H1 (cell line): ENCODE results near the gene PRR29. TPM values are rescaled to one million over a fixed set of nuclear protein-coding genes. Genes with fewer than 3 reads are reported as not detected.

ENCODE experiments used
- CTCF ChIA-PET: fragments of 300-600 bp; sonication (Branson Sonifier 250); formaldehyde crosslinking; loops from one replicate; lab custom pipeline; 2021; ENCODE audit not compliant: partially characterized antibody; lab: Charles Lee
- POLR2A ChIA-PET: fragments of 300-600 bp; sonication (Branson Sonifier 250); formaldehyde crosslinking; loops from one replicate; lab custom pipeline; 2021; ENCODE audit warnings: inconsistent platforms; ENCODE audit not compliant: partially characterized antibody; lab: Charles Lee
- DNase-seq, 2 experiments: peaks; one replicate each; pipeline versions ENCODE4 v3.0.0 to v3.0.0-alpha.2; 2010 to 2022; ENCODE audit warnings: low spot score in 2 of 2, low read depth in 1 of 2, mixed read lengths in 1 of 2
- FAIRE-seq: peaks from 2 replicates; lab custom pipeline; 2011; peaks lifted over from hg19 to GRCh38; lab: Jason Lieb, UNC
- H2AFZ ChIP-seq: 2 replicates; pipeline ENCODE4 v1.8.1; 2012; ENCODE audit warnings: low read length, inconsistent platforms
- H2AK5ac ChIP-seq: 2 replicates; pipeline ENCODE4 v1.6.1; 2013; ENCODE audit warnings: low read depth, low read length
- H2BK120ac ChIP-seq: replicated peaks from 2 replicates; pipeline ENCODE3; 2013; ENCODE audit warnings: low read depth, low read length, inconsistent platforms
- H2BK12ac ChIP-seq: 2 replicates; pipeline ENCODE4 v1.6.1; 2013; ENCODE audit warnings: low read depth, low read length
- H2BK15ac ChIP-seq: 2 replicates; pipeline ENCODE4 v1.6.1; 2013; ENCODE audit warnings: low read length
- H2BK20ac ChIP-seq: 2 replicates; pipeline ENCODE4 v1.6.1; 2013; ENCODE audit warnings: low read length
- H2BK5ac ChIP-seq: 2 replicates; pipeline ENCODE4 v1.6.1; 2013; ENCODE audit warnings: low read depth, low read length
- H3K14ac ChIP-seq: 2 replicates; pipeline ENCODE4 v1.6.1; 2013; ENCODE audit warnings: inconsistent platforms; ENCODE audit not compliant: insufficient read length
- H3K18ac ChIP-seq: 2 replicates; pipeline ENCODE4 v1.6.1; 2013; ENCODE audit warnings: low read length; ENCODE audit errors: extremely low read depth
- H3K23ac ChIP-seq: 2 replicates; pipeline ENCODE4 v1.6.1; 2013; ENCODE audit warnings: inconsistent platforms; ENCODE audit not compliant: insufficient read length
- H3K23me2 ChIP-seq: 2 replicates; pipeline ENCODE4 v1.6.1; 2013; ENCODE audit warnings: low read depth, low read length
- H3K27ac ChIP-seq: 2 replicates; pipeline ENCODE4 v1.6.1; 2011; ENCODE audit warnings: low read depth, low read length, inconsistent platforms
- H3K27me3 ChIP-seq, 4 experiments: replicated peaks in 1 of 4; 1 replicate in 1 of 4; 2 replicates in 3 of 4; pipeline versions ENCODE4 v1.6.1 to v1.8.1; 2011 to 2013; ENCODE audit warnings: low read length in 3 of 4, mild to moderate bottlenecking in 3 of 4, inconsistent platforms in 2 of 4, mixed read lengths in 2 of 4, moderate library complexity in 1 of 4; ENCODE audit not compliant: control insufficient read depth in 3 of 4, insufficient read depth in 3 of 4; ENCODE audit errors: extremely low read depth in 1 of 4
- H3K36me3 ChIP-seq, 4 experiments: 2 replicates each; pipeline versions ENCODE4 v1.6.1 to v1.8.1; 2011 to 2013; ENCODE audit warnings: mild to moderate bottlenecking in 4 of 4, low read length in 3 of 4, moderate library complexity in 2 of 4, control low read depth in 1 of 4, inconsistent platforms in 1 of 4; ENCODE audit not compliant: insufficient read depth in 4 of 4, control insufficient read depth in 2 of 4
- H3K4ac ChIP-seq: replicated peaks from 2 replicates; pipeline ENCODE3; 2013; ENCODE audit warnings: low read length, low read depth, mixed read lengths, inconsistent platforms; ENCODE audit not compliant: insufficient read length
- H3K4me1 ChIP-seq, 4 experiments: replicated peaks in 1 of 4; 1 replicate in 1 of 4; 2 replicates in 3 of 4; pipeline versions ENCODE4 v1.6.1 to v1.8.1; 2011 to 2013; ENCODE audit warnings: low read length in 3 of 4, inconsistent platforms in 2 of 4, mixed read lengths in 1 of 4; ENCODE audit not compliant: insufficient read depth in 4 of 4, control insufficient read depth in 3 of 4
- H3K4me2 ChIP-seq, 2 experiments: 2 replicates each; pipeline versions ENCODE4 v1.6.1 to v1.8.1; 2011 to 2013; ENCODE audit warnings: low read depth in 2 of 2, low read length in 2 of 2, control low read depth in 1 of 2, inconsistent platforms in 1 of 2, mild to moderate bottlenecking in 1 of 2; ENCODE audit not compliant: insufficient read depth in 1 of 2
- H3K4me3 ChIP-seq, 4 experiments: fragments of 200-600, 300-600 bp in 1 of 4; sonication (generic), shearing (Covaris generic), sonication (Bioruptor Twin) in 1 of 4; 2 replicates each; pipeline versions ENCODE4 v1.5.1 to v1.8.1; 2011 to 2016; ENCODE audit warnings: low read length in 4 of 4, low read depth in 3 of 4, control low read depth in 2 of 4, inconsistent platforms in 2 of 4, mild to moderate bottlenecking in 2 of 4, mixed read lengths in 1 of 4, moderate library complexity in 1 of 4; ENCODE audit not compliant: insufficient read depth in 2 of 4; ENCODE audit errors: extremely low read depth in 1 of 4
- H3K56ac ChIP-seq: replicated peaks from 2 replicates; pipeline ENCODE3; 2013; ENCODE audit warnings: low read depth, mild to moderate bottlenecking, mixed read lengths, low read length, inconsistent platforms; ENCODE audit not compliant: insufficient read length
- H3K79me1 ChIP-seq: 2 replicates; pipeline ENCODE4 v1.6.1; 2013; ENCODE audit warnings: low read depth, low read length, control low read depth
- H3K79me2 ChIP-seq, 2 experiments: 2 replicates each; pipeline versions ENCODE4 v1.6.1 to v1.8.1; 2012 to 2013; ENCODE audit warnings: low read length in 2 of 2, mild to moderate bottlenecking in 2 of 2, inconsistent platforms in 1 of 2; ENCODE audit not compliant: insufficient read depth in 2 of 2, control insufficient read depth in 1 of 2
- H3K9ac ChIP-seq, 4 experiments: replicated peaks in 1 of 4; 1 replicate in 1 of 4; 2 replicates in 3 of 4; pipeline versions ENCODE4 v1.6.1 to v1.8.1; 2011 to 2013; ENCODE audit warnings: low read depth in 3 of 4, low read length in 3 of 4, control low read depth in 2 of 4, mild to moderate bottlenecking in 2 of 4, moderate library complexity in 2 of 4, inconsistent platforms in 1 of 4; ENCODE audit errors: extremely low read depth in 1 of 4
- H3K9me3 ChIP-seq, 2 experiments: 2 replicates each; pipeline versions ENCODE4 v1.6.1 to v1.8.1; 2012 to 2013; ENCODE audit warnings: mild to moderate bottlenecking in 2 of 2, moderate library complexity in 2 of 2, control low read depth in 1 of 2, inconsistent platforms in 1 of 2, low read depth in 1 of 2, low read length in 1 of 2, mixed read lengths in 1 of 2; ENCODE audit not compliant: insufficient read depth in 2 of 2
- H4K20me1 ChIP-seq, 2 experiments: replicated peaks in 1 of 2; 2 replicates each; pipeline versions ENCODE3 to v1.8.1; 2011 to 2013; ENCODE audit warnings: inconsistent platforms in 2 of 2, low read length in 2 of 2, mild to moderate bottlenecking in 1 of 2; ENCODE audit not compliant: insufficient read depth in 2 of 2, control insufficient read depth in 1 of 2
- H4K5ac ChIP-seq: 2 replicates; pipeline ENCODE4 v1.6.1; 2013; ENCODE audit warnings: low read length, low read depth, mixed read lengths, inconsistent platforms; ENCODE audit not compliant: insufficient read length
- H4K8ac ChIP-seq: 2 replicates; pipeline ENCODE4 v1.8.0; 2013; ENCODE audit warnings: mild to moderate bottlenecking, moderate library complexity, low read length, inconsistent platforms; ENCODE audit not compliant: insufficient read depth; ENCODE audit errors: extremely low read depth
- H4K91ac ChIP-seq: replicated peaks from 2 replicates; pipeline ENCODE3; 2013; ENCODE audit warnings: low read length, mixed read lengths, inconsistent platforms; ENCODE audit not compliant: insufficient read length
- POU5F1 ChIP-seq: IDR thresholded peaks from 2 replicates; pipeline ENCODE4 v1.6.1; 2011; ENCODE audit warnings: low read depth, mild to moderate bottlenecking, low read length, moderate library complexity
- SAP30 ChIP-seq: fragments of 300-600 bp; sonication (generic); IDR thresholded peaks from 2 replicates; pipeline ENCODE4 v1.7.1; 2012; ENCODE audit warnings: low read length, moderate library complexity, mild to moderate bottlenecking, inconsistent platforms; ENCODE audit not compliant: insufficient read depth, insufficient replicate concordance
- SRF ChIP-seq: IDR thresholded peaks from 2 replicates; pipeline ENCODE4 v1.6.1; 2011; ENCODE audit warnings: mild to moderate bottlenecking, low read depth, low read length, moderate library complexity
- WGBS, 2 experiments: shearing (Covaris generic) in 1 of 2; methylation state at CpG; one replicate each; pipeline versions ENCODE4 v1.1.6 to v1.1.7; 2013 to 2015; ENCODE audit warnings: low lambda C conversion rate in 2 of 2, mixed read lengths in 2 of 2, inconsistent platforms in 1 of 2, low coverage in 1 of 2, missing lambda C conversion rate in 1 of 2; ENCODE audit not compliant: insufficient replicate concordance in 2 of 2, insufficient coverage in 1 of 2, insufficient read length in 1 of 2; ENCODE audit errors: extremely low coverage in 1 of 2, missing lambda C conversion rate in 1 of 2; 5-methylcytosine and 5-hydroxymethylcytosine counted together
- polyA plus RNA-seq, 7 experiments: library from polyadenylated mRNA; depleted of rRNA in 3 of 7; stranded (reverse) in 5 of 7; unstranded in 2 of 7; fragments of >200 nt in 5 of 7; fragments of 200-250 nt in 2 of 7; gene quantifications; 1 replicate in 5 of 7; 2 replicates in 1 of 7; 4 replicates in 1 of 7; pipeline versions ENCODE4 v1.2.1 to v1.2.3, GENCODE V29; 2011 to 2013; ENCODE audit warnings: missing spikeins in 2 of 7, mixed read lengths in 2 of 7
- total RNA-seq: library from RNA; stranded (reverse); fragmentation: NEBNext Ultra II Directional; extraction: Animal tissue kit (Norgen Biotek cat#: 25700); gene quantifications from 2 replicates; pipeline ENCODE4 v1.2.1, GENCODE V29; 2021

The PRR29 gene
- total and polyA plus RNA-seq, 2 of the 8 experiments (the other 6 are each of a cell fraction or from before 2014, with no cell fraction given), result 0.67 to 0.83 TPM

- Histone ChIP-seq H3K4me2 (no peak overlapping the region), H3K23me2 (0 out of 2 replicates have a peak, but pooled peaks cover under 1% of the 10 kb centered on the region), H3K9me3 (no peaks in the 10 kb centered on the region), H2BK15ac (no peak overlapping the region), H3K18ac (no peak overlapping the region), H4K5ac (no peak overlapping the region), H3K4me1 (peaks cover 0 to 12% (median 2%) of the 10 kb centered on the region in 4 experiments; a peak in 3 of 7 replicates), H3K27me3 (peaks cover 0 to 8% (median 4%) of the 10 kb centered on the region in 4 experiments; a peak in 4 of 7 replicates), H3K9ac (no peak overlapping the region), H2BK5ac (no peak overlapping the region), H3K4me3 (no peak overlapping the region), H3K4ac (no peak overlapping the region), H2AK5ac (no peak overlapping the region), H2BK120ac (no peak overlapping the region), H4K8ac (no peak overlapping the region), H2BK20ac (no peak overlapping the region), H3K36me3 (no peaks in the 10 kb centered on the region), H4K20me1 (peaks cover 0 to 5% of the 10 kb centered on the region in 2 experiments), H2AFZ (no peak overlapping the region), H3K56ac (no peak overlapping the region), H3K23ac (no peak overlapping the region), H3K79me1 (no peaks in the 10 kb centered on the region), H3K79me2 (no peaks in the 10 kb centered on the region), H4K91ac (no peak overlapping the region), H3K14ac (no peak overlapping the region), H2BK12ac (no peak overlapping the region), H3K27ac (no peak overlapping the region)
- FAIRE-seq (no peak), DNase-seq (peak in 1 of 2 experiments; percentile 29)
- ChIA-PET CTCF (interaction anchor here (1.3 to 4.0 kb wide), 5 partner anchors 9 to 86 kb away, joined by 3 to 26 read pairs (median 11); partner anchors contain the start of gene GH1), POLR2A (interaction anchor here (1.0 kb wide), 1 partner anchor 10 kb away, joined by 3 read pairs; no protein-coding TSS in a partner anchor)
- WGBS, 2 experiments, result 88% methylated on average over 7 of the region's 7 CpGs; no CpG with 5 or more reads in 1 of the 2 experiments
- TF ChIP-seq POU5F1 (no peak), SAP30 (no peak), SRF (no peak)
Measured at GRCh38 chr17:64004218-64004770, 6.1 kb downstream of the PRR29 start.
